Upper lobe of right lung (tissue), 1 donor: ENCODE results near the gene METTL25B. TPM values are rescaled to one million over a fixed set of nuclear protein-coding genes. Genes with fewer than 3 reads are reported as not detected.

Source experiments
- ATAC-seq: fragments of 200-7000 bp; cut with Tn5 transposase; one replicate; pipeline ENCODE4 v1.9.1; 2020; ENCODE audit warnings: mild to moderate bottlenecking, moderate library complexity
- DNase-seq: peaks from one replicate; pipeline ENCODE4 v3.0.0-alpha.2; 2020
- H3K27ac ChIP-seq: fragments of 200-600 bp; one replicate; pipeline ENCODE4 v1.8.0; 2022
- H3K27me3 ChIP-seq: fragments of 200-600 bp; one replicate; pipeline ENCODE4 v1.8.0; 2022; ENCODE audit warnings: mild to moderate bottlenecking
- H3K36me3 ChIP-seq: fragments of 200-600 bp; one replicate; pipeline ENCODE4 v1.8.0; 2022
- H3K4me1 ChIP-seq: fragments of 200-600 bp; one replicate; pipeline ENCODE4 v1.8.0; 2022
- H3K4me3 ChIP-seq: fragments of 200-600 bp; one replicate; pipeline ENCODE4 v1.8.0; 2022; ENCODE audit warnings: mild to moderate bottlenecking
- H3K9me3 ChIP-seq: fragments of 200-600 bp; one replicate; pipeline ENCODE4 v1.8.0; 2022
- CTCF ChIP-seq: fragments of 200-600 bp; IDR thresholded peaks from one replicate; pipeline ENCODE4 v1.8.0; 2022; ENCODE audit warnings: antibody characterized with exemption
- intact Hi-C: fragments of 100-400 bp; cut with DNase I; formaldehyde crosslinking; loops from one replicate; pipeline ENCODE4 v1.11.0; 2022
- total RNA-seq: library from RNA; stranded (reverse); fragmentation: NEBNext Ultra II Directional; extraction: Animal tissue kit (Norgen Biotek cat#: 25700); gene quantifications from one replicate; pipeline ENCODE4 v1.2.1, GENCODE V29; 2021
- donor health status: DM: no; HTN: yes; CAD: no; lungs with severe emphysema.

METTL25B gene
- total RNA-seq, 1 donor from 2014 or later: 42.4 TPM

- H3K27ac ChIP-seq: no peak overlapping the region
Measured at GRCh38 chr1:156777573-156777972, 49.3 kb downstream of the METTL25B start.

GRCh38 chr1:156781585-156782186, 53.4 kb downstream of the METTL25B start:
- DNase-seq (no peak), ATAC-seq (peak; percentile 45)
- H3K27me3 ChIP-seq: no peaks in the 10 kb centered on the region
- peaks cover 41% of the 10 kb centered on the region for H3K36me3 ChIP-seq
- no peak for TF ChIP-seq CTCF
- H3K4me1 ChIP-seq: peaks cover 17% of the 10 kb centered on the region
- H3K4me3 ChIP-seq: no peak overlapping the region
- H3K9me3 ChIP-seq: no peaks in the 10 kb centered on the region
- intact Hi-C loops: no loop called here
- H3K27ac ChIP-seq: no peak overlapping the region

More at GRCh38 chr1:156777573-156777972, 49.3 kb downstream of the METTL25B start:
- no peak for TF ChIP-seq CTCF
- peaks cover 6% of the 10 kb centered on the region for H3K36me3 ChIP-seq
- no peak for DNase-seq
- no peaks in the 10 kb centered on the region for H3K9me3 ChIP-seq
- intact Hi-C loops: no loop called here
- H3K4me3 ChIP-seq: no peak overlapping the region
- no peak for ATAC-seq
- no peaks in the 10 kb centered on the region for H3K27me3 ChIP-seq
- peaks cover 22% of the 10 kb centered on the region for H3K4me1 ChIP-seq

- no peaks in the 10 kb centered on the region for H3K27me3 ChIP-seq
- H3K4me1 ChIP-seq: peaks cover 12% of the 10 kb centered on the region
- DNase-seq (no peak), ATAC-seq (no peak)
- intact Hi-C loops: no loop called here
- no peak overlapping the region for H3K27ac ChIP-seq
- peaks cover 74% of the 10 kb centered on the region for H3K36me3 ChIP-seq
- no peak for TF ChIP-seq CTCF
- H3K9me3 ChIP-seq: no peaks in the 10 kb centered on the region
- H3K4me3 ChIP-seq: no peak overlapping the region
Measured at GRCh38 chr1:156785458-156785857, 57.2 kb downstream of the METTL25B start.

Other genes with a start within 250 kb of the METTL25B start
- 60.8 TPM for gene MEF2D, start 227.7 kb upstream of the METTL25B start, total RNA-seq
- gene IQGAP3, start 155.9 kb upstream of the METTL25B start, total RNA-seq: 1.3 TPM
- gene TTC24, start 148.7 kb upstream of the METTL25B start, total RNA-seq: not detected
- 69.2 TPM for gene NAXE, start 136.7 kb upstream of the METTL25B start, total RNA-seq
- gene GPATCH4, start 127.0 kb upstream of the METTL25B start, total RNA-seq: 22.4 TPM
- gene HAPLN2, start 109.1 kb upstream of the METTL25B start, total RNA-seq: 0.78 TPM
- gene BCAN, start 86.4 kb upstream of the METTL25B start, total RNA-seq: not detected
- gene NES, start 51.1 kb upstream of the METTL25B start, total RNA-seq: 54.7 TPM
- gene CRABP2, start 22.9 kb upstream of the METTL25B start, total RNA-seq: 1.4 TPM
- gene ISG20L2, start 297 bp downstream of the METTL25B start, total RNA-seq: 28.3 TPM
- gene MRPL24, start 12.6 kb downstream of the METTL25B start, total RNA-seq: 41.8 TPM
- gene HDGF, start 23.2 kb downstream of the METTL25B start, total RNA-seq: 144 TPM
- gene PRCC, start 39.1 kb downstream of the METTL25B start, total RNA-seq: 48.5 TPM
- 3.8 TPM for gene SH2D2A, start 88.4 kb downstream of the METTL25B start, total RNA-seq
- gene INSRR, start 130.6 kb downstream of the METTL25B start, total RNA-seq: not detected
- 1.2 TPM for gene NTRK1, start 132.4 kb downstream of the METTL25B start, total RNA-seq
- 17.9 TPM for gene PEAR1, start 165.2 kb downstream of the METTL25B start, total RNA-seq
- gene LRRC71, start 192.2 kb downstream of the METTL25B start, total RNA-seq: 0.26 TPM